Spinal cord (tissue), 10 donors: ENCODE measurements around the gene LHFPL2. TPM values are rescaled to one million over a fixed set of nuclear protein-coding genes. Genes with fewer than 3 reads are reported as not detected.

Experiments
- DNase-seq, 6 donors: peaks; one replicate each; pipeline versions ENCODE4 v3.0.0 to v3.0.0-alpha.2; 2013 to 2015; ENCODE audit warnings: low spot score in 6 of 6, low read depth in 4 of 6
- H3K27ac ChIP-seq: one replicate; pipeline ENCODE4 v1.5.1; 2013; ENCODE audit warnings: low read depth, low read length, control low read depth
- H3K27me3 ChIP-seq: one replicate; pipeline ENCODE4 v1.6.1; 2013; ENCODE audit warnings: low read length; ENCODE audit not compliant: control insufficient read depth, insufficient read depth
- H3K36me3 ChIP-seq: one replicate; pipeline ENCODE4 v1.6.1; 2013; ENCODE audit warnings: low read length; ENCODE audit not compliant: control insufficient read depth, insufficient read depth
- H3K4me1 ChIP-seq: one replicate; pipeline ENCODE4 v1.6.1; 2013; ENCODE audit warnings: low read length; ENCODE audit not compliant: control insufficient read depth, insufficient read depth
- H3K4me3 ChIP-seq: one replicate; pipeline ENCODE4 v1.5.1; 2013; ENCODE audit warnings: low read depth, low read length, control low read depth
- H3K9me3 ChIP-seq: one replicate; pipeline ENCODE4 v1.6.1; 2013; ENCODE audit warnings: low read length; ENCODE audit not compliant: control insufficient read depth, insufficient read depth
- WGBS: methylation state at CpG from one replicate; pipeline ENCODE4 v1.1.5; 2013; ENCODE audit warnings: missing lambda C conversion rate; ENCODE audit not compliant: insufficient coverage; 5-methylcytosine and 5-hydroxymethylcytosine counted together
- polyA plus RNA-seq, 2 donors: library from polyadenylated mRNA; unstranded; fragments of 120-200 nt; gene quantifications; one replicate each; pipeline ENCODE4 v1.2.1, GENCODE V29; 2013; ENCODE audit not compliant: insufficient read length in 2 of 2
- total RNA-seq, 2 donors: library from RNA; depleted of rRNA in 1 of 2; stranded (reverse); fragments of 120-200 nt in 1 of 2; fragments of >200 nt in 1 of 2; gene quantifications; one replicate each; pipeline versions ENCODE4 v1.2.3 to v1.2.4, GENCODE V29; 2013 to 2014
- donor health status: healthy.

Gene LHFPL2
- total and polyA plus RNA-seq, 4 donors: 39.4 to 81.8 (median 58.2) TPM

DNA sequence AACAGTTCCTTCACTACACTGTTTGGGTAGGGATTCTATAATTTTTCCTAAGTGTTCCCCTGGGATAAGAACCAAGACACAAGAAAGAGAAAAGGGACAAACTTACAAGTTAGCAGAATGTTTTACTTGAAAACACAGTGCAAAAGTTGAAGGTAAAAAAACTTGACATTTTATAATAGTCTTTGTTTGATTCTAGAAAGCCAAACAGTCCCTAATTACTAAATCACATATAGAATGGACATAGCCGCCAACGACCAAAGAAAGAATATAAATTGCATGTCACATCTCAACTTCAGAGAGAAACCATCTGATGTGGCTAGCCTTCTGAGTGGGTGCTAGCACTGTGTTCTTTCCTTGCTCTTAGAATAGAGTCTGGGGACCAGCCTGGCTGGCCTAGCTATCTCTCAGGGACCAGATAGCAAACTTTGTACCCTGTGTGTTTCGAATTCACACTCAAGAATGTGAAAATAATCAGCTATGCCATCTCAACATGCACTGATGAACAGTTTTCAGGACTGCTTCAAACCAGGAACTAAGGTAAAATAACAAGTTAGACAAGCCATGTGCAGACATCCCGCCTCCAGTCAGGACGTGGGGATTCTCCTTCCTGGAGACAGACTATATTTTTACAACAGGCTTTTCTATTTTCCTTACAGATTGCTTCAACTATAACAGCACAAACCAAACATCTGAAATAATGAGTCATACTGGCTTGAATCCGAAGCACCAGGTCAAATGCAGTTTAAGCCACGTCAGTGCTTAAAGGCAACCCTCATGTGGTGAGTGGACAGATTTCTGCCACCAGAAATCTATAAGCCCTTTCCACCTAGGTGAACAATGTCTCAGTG, 53.7 kb downstream of the LHFPL2 start:
- DNase-seq: peak in 3 of 6 donors; percentile 17 to 81 (median 22)
- WGBS: 84% methylated on average over 5 of the region's 7 CpGs
- peaks cover 7% of the 10 kb centered on the region for H3K4me1 ChIP-seq
- no peaks in the 10 kb centered on the region for H3K9me3 ChIP-seq
- H3K4me3 ChIP-seq: no peak overlapping the region
- H3K27ac ChIP-seq: peak overlapping the region; percentile 78
- H3K27me3 ChIP-seq: no peaks in the 10 kb centered on the region
- no peaks in the 10 kb centered on the region for H3K36me3 ChIP-seq

DNA sequence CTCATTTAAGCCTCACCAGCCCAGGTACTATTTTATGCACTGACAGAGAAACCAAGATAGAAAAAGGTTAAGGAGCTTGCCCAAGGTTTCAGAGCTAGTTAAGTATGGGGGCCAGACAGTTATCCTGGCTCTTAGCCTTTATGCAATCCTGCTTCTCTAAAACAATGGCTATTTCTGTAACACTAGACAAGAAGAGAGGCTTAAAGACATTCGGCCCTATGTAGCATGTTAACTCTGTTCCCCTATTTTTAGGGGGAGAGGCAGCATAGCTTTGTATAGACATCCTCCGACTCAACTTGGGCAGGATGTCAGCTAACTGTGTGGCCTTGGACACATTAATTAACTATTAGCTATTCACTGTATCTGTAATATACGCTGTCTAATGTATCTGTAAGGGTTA, 54.6 kb downstream of the LHFPL2 start:
- H3K36me3 ChIP-seq: no peaks in the 10 kb centered on the region
- no peak for DNase-seq
- H3K27ac ChIP-seq: peak overlapping the region; percentile 78
- no peaks in the 10 kb centered on the region for H3K27me3 ChIP-seq
- WGBS: no CpG with 5 or more reads among the region's 3 CpGs
- H3K9me3 ChIP-seq: no peaks in the 10 kb centered on the region
- H3K4me3 ChIP-seq: no peak overlapping the region
- peaks cover 7% of the 10 kb centered on the region for H3K4me1 ChIP-seq

DNA sequence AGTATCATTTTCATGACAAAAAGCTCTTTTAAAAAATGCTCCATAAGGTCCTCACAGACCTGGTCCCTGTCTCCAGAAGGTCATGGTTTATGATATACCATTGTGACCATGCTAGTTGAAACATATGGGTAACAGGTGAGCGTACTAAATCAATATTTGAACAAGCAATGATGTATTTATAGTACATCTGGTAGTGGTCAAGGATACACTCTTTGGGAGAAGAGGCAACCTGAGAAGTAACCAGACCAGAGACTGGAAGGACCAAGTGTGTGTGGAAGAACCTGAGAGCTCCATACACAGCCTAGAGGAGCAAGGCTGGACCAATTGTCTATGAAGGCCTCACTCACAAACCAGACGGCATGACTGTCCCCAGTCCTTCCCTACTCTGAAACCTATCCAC, 55.1 kb downstream of the LHFPL2 start:
- WGBS: 100% methylated on average over 1 of the region's 2 CpGs
- no peak for DNase-seq
- Histone ChIP-seq H3K27me3 (no peaks in the 10 kb centered on the region), H3K4me1 (peaks cover 7% of the 10 kb centered on the region), H3K4me3 (no peak overlapping the region), H3K36me3 (no peaks in the 10 kb centered on the region), H3K9me3 (no peaks in the 10 kb centered on the region), H3K27ac (peak overlapping the region; percentile 78)

GRCh38 chr5:78592735-78593386, 55.7 kb downstream of the LHFPL2 start:
- H3K4me3 ChIP-seq: no peak overlapping the region
- peaks cover 7% of the 10 kb centered on the region for H3K4me1 ChIP-seq
- no peaks in the 10 kb centered on the region for H3K36me3 ChIP-seq
- H3K9me3 ChIP-seq: no peaks in the 10 kb centered on the region
- 76% methylated on average over 7 of the region's 7 CpGs for WGBS
- no peaks in the 10 kb centered on the region for H3K27me3 ChIP-seq
- peak overlapping the region; percentile 78 for H3K27ac ChIP-seq
- DNase-seq: no peak

DNA sequence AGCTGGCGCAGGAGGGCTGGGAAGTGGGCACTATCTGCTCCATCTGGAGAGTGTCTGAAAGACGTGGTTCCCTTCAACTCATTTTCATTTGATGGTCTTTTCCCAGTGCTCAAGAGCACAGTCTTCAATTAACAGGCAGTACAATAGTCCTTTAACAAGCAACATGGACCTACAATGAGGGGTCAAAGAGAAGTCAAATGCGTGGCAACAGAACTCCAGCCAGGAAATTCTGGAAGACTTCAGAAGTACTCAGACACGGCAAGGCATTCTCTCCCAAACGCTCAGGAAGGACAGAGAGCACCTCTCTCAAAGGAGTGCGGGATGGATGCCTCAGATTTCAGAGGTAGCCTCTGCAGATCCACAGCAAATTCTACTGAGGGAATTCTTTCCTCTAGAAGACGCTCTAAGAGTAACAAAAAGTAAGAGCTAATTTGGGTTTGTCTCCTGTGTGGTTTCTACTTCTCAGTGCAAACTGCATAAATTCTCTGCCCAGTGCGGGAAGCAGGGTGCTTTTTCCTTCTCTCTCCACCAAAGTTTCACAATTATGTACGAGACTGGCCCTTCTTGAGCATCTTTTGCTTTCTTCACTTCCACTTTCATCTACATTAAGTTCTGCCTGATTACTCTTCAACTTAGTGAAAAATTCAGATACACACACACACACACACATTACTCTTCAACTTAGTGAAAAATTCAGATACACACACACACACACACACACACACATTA, 56.4 kb downstream of the LHFPL2 start:
- DNase-seq: no peak
- Histone ChIP-seq H3K4me1 (peaks cover 7% of the 10 kb centered on the region), H3K36me3 (no peaks in the 10 kb centered on the region), H3K27me3 (no peaks in the 10 kb centered on the region), H3K27ac (peak overlapping the region; percentile 72), H3K9me3 (no peaks in the 10 kb centered on the region), H3K4me3 (no peak overlapping the region)
- whole genome bisulfite sequencing: 57% methylated on average over 7 of the region's 9 CpGs

- Histone ChIP-seq H3K4me3 (no peak overlapping the region), H3K27ac (peak overlapping the region; percentile 72), H3K27me3 (no peaks in the 10 kb centered on the region), H3K36me3 (no peaks in the 10 kb centered on the region), H3K4me1 (peaks cover 7% of the 10 kb centered on the region), H3K9me3 (no peaks in the 10 kb centered on the region)
- 49% methylated on average over 3 of the region's 6 CpGs for WGBS
- no peak for DNase-seq
Observed at GRCh38 chr5:78591138-78591612, 57.4 kb downstream of the LHFPL2 start.

- Histone ChIP-seq H3K27me3 (no peaks in the 10 kb centered on the region), H3K9me3 (no peaks in the 10 kb centered on the region), H3K36me3 (no peaks in the 10 kb centered on the region), H3K4me1 (peaks cover 7% of the 10 kb centered on the region), H3K27ac (no peak overlapping the region), H3K4me3 (no peak overlapping the region)
- no CpG with 5 or more reads among the region's 5 CpGs for whole genome bisulfite sequencing
- no peak for DNase-seq
Observed at GRCh38 chr5:78589923-78590322, 58.6 kb downstream of the LHFPL2 start.

DNA sequence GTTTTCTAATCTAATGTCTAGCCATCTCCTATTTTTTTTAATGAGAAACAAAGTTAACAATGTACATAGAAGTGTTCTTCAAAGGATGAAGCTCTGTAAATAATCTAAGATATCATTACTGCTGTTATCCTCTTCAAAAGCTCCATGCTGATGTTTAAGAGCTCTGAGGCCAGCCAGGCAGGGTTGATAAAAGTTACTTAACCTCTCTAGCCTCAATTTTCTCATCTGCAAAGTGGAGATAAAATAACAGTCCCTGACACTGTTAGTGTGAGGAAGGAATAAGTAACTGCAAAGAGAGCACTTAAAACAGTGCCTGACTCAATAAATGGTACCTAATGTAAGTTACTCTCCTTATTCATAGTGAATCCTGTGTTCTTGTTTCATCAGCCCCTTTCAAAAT, 60.1 kb downstream of the LHFPL2 start:
- no peaks in the 10 kb centered on the region for H3K9me3 ChIP-seq
- no peak for DNase-seq
- H3K27ac ChIP-seq: no peak overlapping the region
- no peaks in the 10 kb centered on the region for H3K36me3 ChIP-seq
- peaks cover 7% of the 10 kb centered on the region for H3K4me1 ChIP-seq
- no peak overlapping the region for H3K4me3 ChIP-seq
- H3K27me3 ChIP-seq: no peaks in the 10 kb centered on the region

GRCh38 chr5:78587775-78588291, 60.7 kb downstream of the LHFPL2 start:
- 94% methylated on average over 3 of the region's 3 CpGs for WGBS
- H3K27me3 ChIP-seq: no peaks in the 10 kb centered on the region
- H3K36me3 ChIP-seq: no peaks in the 10 kb centered on the region
- DNase-seq: no peak
- no peaks in the 10 kb centered on the region for H3K9me3 ChIP-seq
- peaks cover 7% of the 10 kb centered on the region for H3K4me1 ChIP-seq
- H3K27ac ChIP-seq: no peak overlapping the region
- H3K4me3 ChIP-seq: no peak overlapping the region
